Right atrium auricular region (tissue), 2 donors: ENCODE results near the gene VILL. TPM values are rescaled to one million over a fixed set of nuclear protein-coding genes. Genes with fewer than 3 reads are reported as not detected.

ENCODE experiments used
- DNase-seq: peaks from one replicate; pipeline ENCODE4 v3.0.0-alpha.2; 2019; ENCODE audit warnings: low spot score
- H3K27ac ChIP-seq, 2 donors: fragments of 200-600 bp; sonication (generic); 1 replicate in 1 of 2; 2 replicates in 1 of 2; pipeline ENCODE4 v1.5.1; 2016 to 2019
- H3K27me3 ChIP-seq, 2 donors: fragments of 200-600 bp; sonication (generic); one replicate each; pipeline versions ENCODE4 v1.5.1 to v1.6.0; 2017 to 2019
- H3K36me3 ChIP-seq: fragments of 200-600 bp; sonication (generic); one replicate; pipeline ENCODE4 v1.5.1; 2016
- H3K4me1 ChIP-seq, 2 donors: fragments of 200-600 bp; sonication (generic); one replicate each; pipeline versions ENCODE4 v1.5.1 to v1.6.0; 2017 to 2019
- H3K4me3 ChIP-seq, 2 donors: fragments of 200-600 bp; sonication (generic); 1 replicate in 1 of 2; 2 replicates in 1 of 2; pipeline ENCODE4 v1.5.1; 2017 to 2019; ENCODE audit warnings: mild to moderate bottlenecking in 1 of 2, moderate library complexity in 1 of 2
- H3K9me3 ChIP-seq, 2 donors: fragments of 200-600 bp; sonication (generic); one replicate each; pipeline ENCODE4 v1.5.1; 2019
- CTCF ChIP-seq, 2 donors: fragments of 200-600 bp; sonication (generic); IDR thresholded peaks; one replicate each; pipeline ENCODE4 v1.5.1; 2019; ENCODE audit warnings: antibody characterized with exemption in 2 of 2
- total RNA-seq, 2 donors: library from RNA; depleted of rRNA; stranded (reverse); fragments of >200 nt; gene quantifications; one replicate each; pipeline ENCODE4 v1.1.0, GENCODE V29; 2016

The VILL gene
- 10 to 100 TPM in 1 of 2 donors, 1 to 10 TPM in 1; 4.2 to 12.2 TPM for total RNA-seq

- Histone ChIP-seq H3K27me3 (no peaks in the 10 kb centered on the region), H3K4me1 (peaks cover 0 to 26% of the 10 kb centered on the region in 2 donors), H3K27ac (no peak within 1 kb of the TSS), H3K9me3 (no peaks in the 10 kb centered on the region), H3K36me3 (no peaks in the 10 kb centered on the region), H3K4me3 (no peak within 1 kb of the TSS)
- DNase-seq = no peak
- TF ChIP-seq CTCF (IDR thresholded peaks at IDR 0.05) = no peak
Measured at GRCh38 chr3:37990527-37990926, at the start of gene VILL. Gene VILL, plus strand, starts transcription at chr3:37990786. Its CDS starts 2,887 bp downstream, at chr3:37993673.

GRCh38 chr3:37941608-37942508 is 48.7 kb upstream of the VILL start:
- Histone ChIP-seq H3K4me3 (no peak overlapping the region), H3K27me3 (no peaks in the 10 kb centered on the region), H3K9me3 (no peaks in the 10 kb centered on the region), H3K36me3 (no peaks in the 10 kb centered on the region), H3K27ac (no peak overlapping the region), H3K4me1 (peaks cover 0 to 82% of the 10 kb centered on the region in 2 donors)
- TF ChIP-seq CTCF (IDR thresholded peaks at IDR 0.05) = no peak
- no peak for DNase-seq

- no peak for TF ChIP-seq CTCF (IDR thresholded peaks at IDR 0.05)
Measured at GRCh38 chr3:37942646-37943045, 47.9 kb upstream of the VILL start.

GRCh38 chr3:37943126-37943525 is 47.5 kb upstream of the VILL start:
- TF ChIP-seq CTCF (IDR thresholded peaks at IDR 0.05) = no peak
- no peak for DNase-seq
- Histone ChIP-seq H3K4me1 (peaks cover 0 to 74% of the 10 kb centered on the region in 2 donors), H3K9me3 (no peaks in the 10 kb centered on the region), H3K4me3 (no peak overlapping the region), H3K27me3 (no peaks in the 10 kb centered on the region), H3K27ac (no peak overlapping the region), H3K36me3 (no peaks in the 10 kb centered on the region)

More at GRCh38 chr3:37942646-37943045, 47.9 kb upstream of the VILL start:
- Histone ChIP-seq H3K36me3 (no peaks in the 10 kb centered on the region), H3K4me1 (peaks cover 0 to 79% of the 10 kb centered on the region in 2 donors), H3K27me3 (no peaks in the 10 kb centered on the region), H3K27ac (no peak overlapping the region), H3K9me3 (no peaks in the 10 kb centered on the region), H3K4me3 (no peak overlapping the region)
- DNase-seq = no peak

GRCh38 chr3:37943631-37944314 is 46.8 kb upstream of the VILL start:
- Histone ChIP-seq H3K27ac (peak overlapping the region in 1 of 2 donors; percentile 65), H3K27me3 (no peaks in the 10 kb centered on the region), H3K9me3 (no peaks in the 10 kb centered on the region), H3K4me1 (peaks cover 0 to 70% of the 10 kb centered on the region in 2 donors), H3K36me3 (no peaks in the 10 kb centered on the region), H3K4me3 (no peak overlapping the region)
- DNase-seq = no peak
- TF ChIP-seq CTCF (IDR thresholded peaks at IDR 0.05) = no peak
